Caki2 (cell line): ENCODE measurements around the gene ATAD3A. TPM values are rescaled to one million over a fixed set of nuclear protein-coding genes. Genes with fewer than 3 reads are reported as not detected.
"Not testable (repeated sequence)": the region's sequence is repeated elsewhere in the genome, so short reads cannot be mapped to it uniquely, and the experiment has no call there.

Experiments
- DNase-seq: peaks from one replicate; pipeline ENCODE4 v3.0.0-alpha.2; 2015; ENCODE audit warnings: low read depth
- in situ Hi-C: cut with HindIII; loops from 2 replicates; pipeline ENCODE4 v1.10.0; 2016; ENCODE audit warnings: low sequenced_read_pairs, low pct_unique_long_range_greater_than_20kb, mixed read lengths
- total RNA-seq: library from RNA; depleted of rRNA; stranded (reverse); fragments of >200 nt; shearing (Covaris generic); gene quantifications from 2 replicates; pipeline ENCODE4 v1.2.3, GENCODE V29; 2014; ENCODE audit warnings: low replicate concordance

The ATAD3A gene
- total RNA-seq, 1 experiment from 2014 or later, result 82.4 TPM

- DNase-seq, in situ Hi-C loops: not testable (repeated sequence)
Measured at GRCh38 chr1:1485755-1486317, 26.1 kb upstream of the ATAD3A start.

- DNase-seq, result no peak
- in situ Hi-C loops, result no loop called here
Measured at GRCh38 chr1:1487701-1488100, 24.3 kb upstream of the ATAD3A start.

- no peak for DNase-seq
- in situ Hi-C loops, result no loop called here
Measured at GRCh38 chr1:1489231-1489630, 22.7 kb upstream of the ATAD3A start.

GRCh38 chr1:1489861-1490260 lies 22.1 kb upstream of the ATAD3A start:
- DNase-seq, result no peak
- in situ Hi-C loops, result no loop called here

- no peak for DNase-seq
- in situ Hi-C loops, result no loop called here
Measured at GRCh38 chr1:1490633-1491230, 21.2 kb upstream of the ATAD3A start.

- in situ Hi-C loops, result no loop called here
- no peak for DNase-seq
Measured at GRCh38 chr1:1491601-1492000, 20.4 kb upstream of the ATAD3A start.

GRCh38 chr1:1494311-1494710 lies 17.7 kb upstream of the ATAD3A start:
- DNase-seq, in situ Hi-C loops: not testable (repeated sequence)

- DNase-seq, in situ Hi-C loops: not testable (repeated sequence)
Measured at GRCh38 chr1:1495461-1495975, 16.4 kb upstream of the ATAD3A start.

- DNase-seq, result peak; percentile 87
- in situ Hi-C loops, result not testable (repeated sequence)
Measured at GRCh38 chr1:1504777-1505365, 7.1 kb upstream of the ATAD3A start.

- in situ Hi-C loops, result not testable (repeated sequence)
- DNase-seq, result peak; percentile 19
Measured at GRCh38 chr1:1505366-1505798, 6.6 kb upstream of the ATAD3A start.

- DNase-seq, in situ Hi-C loops: not testable (repeated sequence)
Measured at GRCh38 chr1:1505801-1506200, 6.2 kb upstream of the ATAD3A start.

- in situ Hi-C loops, result no loop called here
- DNase-seq, result no peak
Measured at GRCh38 chr1:1507305-1507704, 4.7 kb upstream of the ATAD3A start.

GRCh38 chr1:1508775-1509464 lies 3.0 kb upstream of the ATAD3A start:
- in situ Hi-C loops, DNase-seq: not testable (repeated sequence)

- in situ Hi-C loops, result not testable (repeated sequence)
Measured at GRCh38 chr1:1509465-1509850, 2.5 kb upstream of the ATAD3A start.

GRCh38 chr1:1510912-1511532 lies 940 bp upstream of the ATAD3A start:
- DNase-seq, result peak; percentile 35
- in situ Hi-C loops, result no loop called here

More at GRCh38 chr1:1509465-1509850, 2.5 kb upstream of the ATAD3A start:
- DNase-seq, result not testable (repeated sequence)

- DNase-seq, in situ Hi-C loops: not testable (repeated sequence)
Measured at GRCh38 chr1:1512425-1512824, 463 bp downstream of the ATAD3A start.

GRCh38 chr1:1513675-1514074 lies 1.7 kb downstream of the ATAD3A start:
- DNase-seq, in situ Hi-C loops: not testable (repeated sequence)

GRCh38 chr1:1514376-1514775 lies 2.4 kb downstream of the ATAD3A start:
- in situ Hi-C loops, DNase-seq: not testable (repeated sequence)
